NCI-H1105 treated with DMSO at 0.1 percent for 48 hours (cell line): ENCODE data around the gene SPANXC.
"Not testable (repeated sequence)": the region's sequence is repeated elsewhere in the genome, so short reads cannot be mapped to it uniquely, and the experiment has no call there.

Source experiments
- DNase-seq: peaks from one replicate; lab custom pipeline; 2025; lab: John Stamatoyannopoulos, UW

Gene SPANXC, protein sequence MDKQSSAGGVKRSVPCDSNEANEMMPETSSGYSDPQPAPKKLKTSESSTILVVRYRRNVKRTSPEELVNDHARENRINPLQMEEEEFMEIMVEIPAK

DNA sequence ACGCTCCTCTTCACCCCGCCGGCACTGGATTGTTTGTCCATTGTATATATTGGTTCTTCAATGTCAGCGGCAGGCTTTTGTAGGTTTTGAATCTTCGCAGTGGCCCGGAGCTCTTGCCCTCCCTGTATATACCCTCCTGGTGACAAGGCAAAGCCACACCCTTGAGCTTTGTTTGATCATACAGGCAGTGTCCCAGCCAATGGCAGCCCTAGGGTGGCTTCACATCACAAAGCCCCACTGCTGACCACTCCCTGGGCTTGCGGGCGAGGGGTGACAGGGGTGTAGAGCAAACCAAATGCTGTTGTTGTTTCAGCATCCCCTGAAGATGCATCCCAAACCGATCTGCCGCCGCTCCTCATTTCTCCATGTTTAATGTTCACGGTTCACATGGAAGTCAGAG is at the start of gene SPANXC:
Gene SPANXC, minus strand, starts transcription at position 101 of the 400 bp plus-strand sequence. Its CDS starts 60 bp downstream, at position 41.
- not testable (repeated sequence) for DNase-seq

DNA sequence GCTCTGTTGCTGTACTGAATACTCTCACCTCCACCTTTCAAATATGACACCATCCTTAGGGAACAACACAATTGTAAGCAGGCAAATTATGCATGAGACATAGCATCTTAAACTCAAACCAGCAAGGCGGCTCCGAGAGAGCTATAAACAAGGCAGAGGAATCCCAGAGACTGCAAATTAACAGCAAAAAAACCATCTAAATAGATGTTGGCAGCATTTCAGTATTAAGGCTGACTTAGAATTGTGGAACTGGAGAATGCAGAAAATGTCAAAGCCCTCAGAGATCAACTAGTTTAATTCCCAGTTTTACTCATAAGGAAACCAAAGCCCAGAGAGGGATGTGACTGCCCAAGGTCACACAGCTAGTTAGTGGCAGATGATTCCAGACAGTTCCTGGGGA is 37.2 kb upstream of the SPANXC start:
- DNase-seq = no peak

DNA sequence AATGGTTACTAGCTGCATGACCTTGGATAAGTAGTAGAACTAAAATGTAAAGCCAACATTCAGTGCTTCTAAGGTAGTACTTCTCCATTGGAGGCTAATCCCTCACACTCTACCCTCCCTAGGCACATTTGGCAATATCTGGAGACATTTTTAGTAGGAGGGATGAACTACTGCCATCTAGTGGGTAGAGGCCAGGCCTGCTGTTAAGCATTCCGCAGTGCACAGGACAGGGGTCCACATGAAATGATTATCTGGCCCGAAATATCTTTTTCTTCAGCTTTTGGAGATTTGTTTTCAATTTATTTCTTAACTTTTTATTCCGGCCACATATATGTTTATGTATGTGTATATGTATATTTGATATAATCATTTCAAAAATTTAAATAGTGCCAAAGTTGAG is 36.0 kb upstream of the SPANXC start:
- DNase-seq = no peak

DNA sequence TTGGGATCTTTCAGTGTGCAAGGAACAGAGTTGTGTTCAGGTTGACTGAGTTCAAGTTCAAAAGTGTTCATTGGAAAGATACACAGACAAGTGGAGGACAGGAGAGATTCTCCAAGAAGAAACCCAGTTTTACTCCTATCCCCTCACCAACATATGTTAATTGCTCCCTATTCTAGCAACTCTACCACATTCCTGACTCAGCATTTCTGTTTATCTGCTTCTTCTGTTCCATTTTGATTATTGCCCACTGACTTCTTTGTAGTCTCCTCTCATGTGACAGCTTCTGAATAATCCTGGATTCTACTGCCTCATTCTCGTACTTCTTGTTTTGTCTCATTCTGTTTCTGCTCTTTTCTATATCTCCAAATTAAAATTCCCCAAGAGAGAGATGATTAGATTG is 15.8 kb upstream of the SPANXC start:
- DNase-seq = no peak

DNA sequence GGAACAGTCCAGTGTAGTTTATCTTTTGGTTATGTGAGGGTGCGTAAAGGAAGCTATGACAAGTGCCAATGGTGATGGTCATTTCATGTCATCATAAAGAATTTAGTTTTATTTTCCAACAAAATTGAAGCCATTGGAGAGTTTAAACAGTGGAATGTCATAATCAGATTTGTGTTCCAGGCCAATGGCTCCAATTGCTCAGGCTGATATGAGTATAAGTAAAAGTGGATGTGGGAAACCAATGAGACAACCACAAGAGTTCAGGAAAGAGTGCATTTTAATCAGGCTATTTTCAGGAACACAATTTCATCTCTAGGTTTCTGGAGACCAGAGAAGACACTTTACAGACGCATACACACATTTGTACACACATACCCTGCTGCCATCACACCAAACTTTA is 20.7 kb downstream of the SPANXC start:
- no peak for DNase-seq

DNA sequence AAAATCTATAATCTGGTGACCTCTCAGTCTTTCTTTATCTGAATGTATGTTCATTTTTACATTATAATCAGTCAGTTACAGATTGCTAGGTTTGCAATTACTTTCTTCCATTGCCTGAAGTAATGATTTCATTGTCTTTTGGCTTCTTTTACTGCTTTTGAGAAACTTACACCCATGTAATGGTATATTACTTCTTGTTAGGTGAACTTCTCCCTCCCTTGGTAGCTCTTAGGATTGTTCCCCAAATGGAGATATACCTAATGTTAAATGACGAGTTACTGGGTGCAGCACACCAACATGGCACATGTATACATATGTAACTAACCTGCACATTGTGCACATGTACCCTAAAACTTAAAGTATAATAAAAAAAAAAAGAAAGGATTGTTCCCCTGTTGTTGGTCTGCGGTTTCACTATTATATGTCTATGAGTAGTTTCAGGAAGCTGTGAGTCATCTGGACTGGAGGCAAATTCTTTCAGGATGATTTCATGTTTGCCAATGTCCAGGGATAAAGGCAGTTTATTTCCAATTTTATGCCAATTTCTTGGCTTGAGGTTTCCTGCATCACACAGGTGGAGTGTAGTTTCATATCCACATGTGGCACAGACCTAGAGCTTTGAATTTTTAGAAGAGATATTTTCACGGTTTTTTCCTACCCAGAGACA is 21.8 kb downstream of the SPANXC start:
- no peak for DNase-seq

DNA sequence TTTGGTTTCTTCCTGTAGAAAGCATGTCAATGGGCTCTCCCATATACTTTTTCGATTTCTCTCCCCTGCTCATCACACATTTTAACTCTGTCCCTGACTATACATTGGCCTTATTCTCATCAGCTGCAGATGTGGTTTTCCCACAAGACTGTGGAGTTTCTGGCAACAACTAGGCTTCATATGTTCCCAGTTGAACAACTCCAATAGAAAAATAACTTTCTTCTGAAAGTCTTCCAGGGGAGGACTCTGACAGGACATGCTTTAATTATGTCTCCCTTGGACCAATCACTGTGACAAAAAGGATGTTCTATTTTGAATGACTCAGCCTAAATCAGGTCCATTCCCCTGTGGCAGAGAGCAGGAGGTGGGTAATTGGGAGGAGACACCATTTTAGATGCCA is 28.1 kb downstream of the SPANXC start:
- DNase-seq = no peak

DNA sequence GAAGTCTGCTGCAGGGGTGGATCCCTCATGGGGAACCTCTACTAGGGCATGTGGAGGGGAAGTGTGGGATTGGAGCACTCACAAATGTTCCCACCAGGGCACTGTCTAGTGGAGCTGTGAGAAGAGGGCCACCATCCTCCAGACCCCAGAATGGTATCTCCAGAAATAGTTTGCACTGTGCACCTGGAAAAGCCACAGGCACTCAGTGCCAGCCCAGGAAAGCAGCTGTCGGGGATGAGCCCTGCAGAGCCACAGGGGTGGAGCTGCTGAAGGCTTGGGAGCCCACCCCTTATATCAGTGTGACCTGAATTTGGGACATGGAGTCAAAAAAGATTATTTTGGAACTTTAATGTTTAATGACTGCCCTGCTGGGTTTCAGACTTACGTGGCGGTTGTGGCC is 40.4 kb downstream of the SPANXC start:
- DNase-seq = no peak
